Hepatocyte (in vitro differentiated cells): ENCODE results near the gene NCOA3.

Experiments used
- EZH2 ChIP-seq: fragments of 200-600 bp; sonication (generic); IDR thresholded peaks from 2 replicates; pipeline ENCODE4 v1.6.1; 2016; ENCODE audit warnings: antibody characterized with exemption, mild to moderate bottlenecking, borderline replicate concordance
- EZH2phosphoT487 ChIP-seq: fragments of 200-600 bp; sonication (generic); IDR thresholded peaks from one replicate; pipeline ENCODE4 v1.6.1; 2018; ENCODE audit warnings: antibody characterized with exemption, mild to moderate bottlenecking, low read depth, moderate library complexity; ENCODE audit not compliant: unreplicated experiment, severe bottlenecking
- TF ChIP-seq, protein P1 (sequence below): fragments of 200-600 bp; sonication (generic); IDR thresholded peaks from 2 replicates; pipeline ENCODE4 v1.5.1; 2016; ENCODE audit warnings: antibody characterized with exemption, mild to moderate bottlenecking; ENCODE audit not compliant: poor library complexity

GRCh38 chr20:47456952-47457724 is 44.5 kb upstream of the NCOA3 start:
- TF ChIP-seq, protein P1, sequence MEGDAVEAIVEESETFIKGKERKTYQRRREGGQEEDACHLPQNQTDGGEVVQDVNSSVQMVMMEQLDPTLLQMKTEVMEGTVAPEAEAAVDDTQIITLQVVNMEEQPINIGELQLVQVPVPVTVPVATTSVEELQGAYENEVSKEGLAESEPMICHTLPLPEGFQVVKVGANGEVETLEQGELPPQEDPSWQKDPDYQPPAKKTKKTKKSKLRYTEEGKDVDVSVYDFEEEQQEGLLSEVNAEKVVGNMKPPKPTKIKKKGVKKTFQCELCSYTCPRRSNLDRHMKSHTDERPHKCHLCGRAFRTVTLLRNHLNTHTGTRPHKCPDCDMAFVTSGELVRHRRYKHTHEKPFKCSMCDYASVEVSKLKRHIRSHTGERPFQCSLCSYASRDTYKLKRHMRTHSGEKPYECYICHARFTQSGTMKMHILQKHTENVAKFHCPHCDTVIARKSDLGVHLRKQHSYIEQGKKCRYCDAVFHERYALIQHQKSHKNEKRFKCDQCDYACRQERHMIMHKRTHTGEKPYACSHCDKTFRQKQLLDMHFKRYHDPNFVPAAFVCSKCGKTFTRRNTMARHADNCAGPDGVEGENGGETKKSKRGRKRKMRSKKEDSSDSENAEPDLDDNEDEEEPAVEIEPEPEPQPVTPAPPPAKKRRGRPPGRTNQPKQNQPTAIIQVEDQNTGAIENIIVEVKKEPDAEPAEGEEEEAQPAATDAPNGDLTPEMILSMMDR, result no peak
- no peak for TF ChIP-seq EZH2
- TF ChIP-seq EZH2phosphoT487, result no peak
